ENCODE measurements around the gene IL1RN. TPM values are rescaled to one million over a fixed set of nuclear protein-coding genes. Genes with fewer than 3 reads are reported as not detected.

IL1RN gene
- total and polyA plus RNA-seq, 2 donors (not counting 3 experiments of a cell fraction or from before 2014, with no cell fraction given), result not detected

DNA sequence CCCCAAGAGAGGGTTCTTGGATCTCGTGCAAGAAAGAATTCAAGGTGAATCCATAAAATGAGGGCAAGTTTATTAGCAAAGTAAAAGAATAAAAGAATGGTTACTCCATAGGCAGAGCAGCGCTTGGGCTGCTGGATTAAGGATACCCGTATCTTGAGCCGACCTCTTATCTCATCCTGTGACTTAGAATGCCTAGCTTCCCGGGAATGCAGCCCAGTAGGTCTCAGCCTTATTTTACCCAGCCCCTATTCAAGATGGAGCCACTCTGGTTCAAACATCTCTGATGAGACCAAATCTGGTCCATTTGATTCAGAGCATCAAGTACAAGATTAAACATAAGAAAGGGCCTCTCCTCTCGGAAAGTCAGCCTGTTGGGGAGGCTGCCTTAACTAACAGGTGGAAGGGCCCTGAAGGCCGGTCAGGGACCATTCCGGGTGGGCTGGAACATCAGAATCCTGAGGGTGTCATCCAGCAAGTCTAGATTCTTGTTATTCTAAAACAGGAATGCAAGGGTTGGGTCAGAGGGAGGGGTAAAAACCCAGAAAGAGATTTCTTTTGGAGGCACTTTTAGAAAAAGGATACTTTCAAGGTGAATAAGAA, 52.1 kb downstream of the IL1RN start:
- Histone ChIP-seq H3K79me2 (ENCODE audit: control insufficient read depth, insufficient read depth, low read length) (no peaks in the 10 kb centered on the region), H4K20me1 (replicated peaks; ENCODE audit: control insufficient read depth, extremely low read depth, insufficient read depth, low read length) (no peaks in the 10 kb centered on the region), H2AFZ (ENCODE audit: low read depth, low read length) (no peak overlapping the region), H3K9me3 (replicated peaks; ENCODE audit: control insufficient read depth, insufficient read depth, low read length) (no peaks in the 10 kb centered on the region), H3K36me3 (ENCODE audit: control insufficient read depth in 2 of 2, extremely low read depth in 1 of 2, insufficient read depth in 2 of 2, low read length in 2 of 2) (no peaks in the 10 kb centered on the region), H3K4me2 (ENCODE audit: insufficient read depth, low read length) (no peak overlapping the region), H3K9ac (replicated peaks; ENCODE audit: extremely low read depth, insufficient read depth, low read length) (no peak overlapping the region), H3K9me1 (replicated peaks; ENCODE audit: control insufficient read depth, extremely low read depth, insufficient read depth, low read length) (no peaks in the 10 kb centered on the region), H3K4me3 (replicated peaks in 1 of 3; ENCODE audit: insufficient read depth in 1 of 3, low read depth in 1 of 3, low read length in 3 of 3) (no peak overlapping the region), H3K27ac (ENCODE audit: insufficient read depth, low read depth, low read length) (no peak overlapping the region), H3K4me1 (ENCODE audit: control insufficient read depth, extremely low read depth, insufficient read depth, low read length) (no peaks in the 10 kb centered on the region), H3K27me3 (ENCODE audit: control insufficient read depth in 2 of 2, insufficient read depth in 2 of 2, low read length in 2 of 2) (peaks cover 0 to 4% of the 10 kb centered on the region in 2 experiments)
- ChIA-PET CTCF (interaction anchor here (1.1 to 1.5 kb wide), 3 partner anchors 15 to 25 kb away, joined by 4 to 10 read pairs (median 4); no protein-coding TSS in a partner anchor), POLR2A (no interaction called here)
- dilution Hi-C loops (cut with MboI; ENCODE audit: extremely low pct_ligation_motif_present, low sequenced_read_pairs), result no loop called here
- intact Hi-C loops (cut with micrococcal nuclease), result no loop called here
- FAIRE-seq (no peak), DNase-seq (ENCODE audit: low read depth, low spot score) (no peak)
- BruUV-seq (replicated peaks), result no TSS peak
- TF ChIP-seq GATA2 (IDR thresholded peaks at IDR 0.05; ENCODE audit: insufficient read depth, insufficient read length, low read depth, low read length) (no peak), MAX (IDR thresholded peaks at IDR 0.05; ENCODE audit: insufficient read depth, insufficient read length) (no peak), POLR2A (IDR thresholded peaks at IDR 0.05; ENCODE audit: low read depth, low read length) (no peak), FOS (IDR thresholded peaks at IDR 0.05; ENCODE audit: borderline replicate concordance, insufficient read depth, low read length) (no peak), MYC (IDR thresholded peaks at IDR 0.05; ENCODE audit: low read depth, low read length) (no peak), POLR2AphosphoS5 (IDR thresholded peaks at IDR 0.05; ENCODE audit: insufficient read depth, low read depth, low read length) (no peak), JUN (IDR thresholded peaks at IDR 0.05; ENCODE audit: borderline replicate concordance, insufficient read depth, insufficient read length, low read depth) (no peak), CTCF (IDR thresholded peaks at IDR 0.05; ENCODE audit: extremely low read depth in 1 of 2, insufficient read depth in 1 of 2, low read depth in 1 of 2, low read length in 2 of 2) (no peak), EZH2 (IDR thresholded peaks at IDR 0.05; ENCODE audit: borderline replicate concordance, low read depth, low read length, severe bottlenecking) (no peak)
